SU-DHL-6 (cell line): ENCODE results near the gene TRAPPC8.

Experiments used
- H2AFZ ChIP-seq: fragments of 200-600 bp; sonication (generic); 2 replicates; pipeline ENCODE4 v1.6.1; 2014; ENCODE audit warnings: low read depth, mild to moderate bottlenecking, moderate library complexity, mixed read lengths, antibody characterized with exemption, low read length; ENCODE audit not compliant: severe bottlenecking
- H3F3A ChIP-seq: fragments of 200-600 bp; shearing (Covaris generic); 2 replicates; pipeline ENCODE4 v1.6.0; 2016; ENCODE audit warnings: antibody characterized with exemption, mild to moderate bottlenecking; ENCODE audit not compliant: insufficient read depth
- H3K27ac ChIP-seq: fragments of 200-600 bp; sonication (generic); 2 replicates; pipeline ENCODE4 v1.5.1; 2016; ENCODE audit warnings: low read depth, mild to moderate bottlenecking, low read length, moderate library complexity, mixed read lengths
- H3K27me3 ChIP-seq: fragments of 200-600 bp; sonication (generic), shearing (Covaris generic); 2 replicates; pipeline ENCODE4 v1.6.0; 2014; ENCODE audit warnings: mild to moderate bottlenecking, low read length
- H3K36me3 ChIP-seq: fragments of 200-600 bp; sonication (generic); 2 replicates; pipeline ENCODE4 v1.6.1; 2014; ENCODE audit warnings: mild to moderate bottlenecking, low read length, mixed read lengths
- H3K4me2 ChIP-seq: fragments of 300-600, 200-600 bp; shearing (Covaris generic), sonication (generic); 2 replicates; pipeline ENCODE4 v1.6.0; 2014; ENCODE audit warnings: low read length, low read depth, mild to moderate bottlenecking; ENCODE audit not compliant: poor library complexity, severe bottlenecking
- H3K4me3 ChIP-seq: fragments of 200-600 bp; sonication (generic); 2 replicates; pipeline ENCODE4 v1.5.1; 2014; ENCODE audit warnings: antibody characterized with exemption, low read length, mild to moderate bottlenecking, mixed read lengths; ENCODE audit not compliant: insufficient read depth, poor library complexity, severe bottlenecking
- H3K79me2 ChIP-seq: fragments of 200-600 bp; sonication (generic); 2 replicates; pipeline ENCODE4 v1.6.1; 2014; ENCODE audit warnings: mild to moderate bottlenecking, low read length, moderate library complexity; ENCODE audit not compliant: insufficient read depth
- H3K9ac ChIP-seq: fragments of 200-600 bp; sonication (generic); 2 replicates; pipeline ENCODE4 v1.7.0; 2014; ENCODE audit warnings: mild to moderate bottlenecking, low read length
- H3K9me2 ChIP-seq: fragments of 200-600 bp; sonication (generic); replicated peaks from 2 replicates; pipeline ENCODE4 v1.6.1; 2014; ENCODE audit warnings: low read length; ENCODE audit not compliant: insufficient read depth
- H3K9me3 ChIP-seq: fragments of 200-600 bp; sonication (generic); 2 replicates; pipeline ENCODE4 v1.6.1; 2014; ENCODE audit warnings: low read length, mixed read lengths; ENCODE audit not compliant: insufficient read depth
- H4K20me1 ChIP-seq: fragments of 200-600 bp; sonication (generic); 2 replicates; pipeline ENCODE4 v1.6.1; 2014; ENCODE audit warnings: low read depth, mild to moderate bottlenecking, antibody characterized with exemption, low read length, moderate library complexity, mixed read lengths
- EZH2phosphoT487 ChIP-seq: fragments of 200-600 bp; sonication (generic), shearing (Covaris generic); conservative IDR thresholded peaks from 2 replicates; pipeline ENCODE4 v1.6.1; 2018; ENCODE audit warnings: mild to moderate bottlenecking, antibody characterized with exemption, low read length, moderate library complexity, mixed read lengths
- TF ChIP-seq, protein P1 (sequence below): fragments of 200-600 bp; sonication (generic); IDR thresholded peaks from one replicate; pipeline ENCODE4 v1.5.1; 2017; ENCODE audit warnings: antibody characterized with exemption, mild to moderate bottlenecking, low read length, moderate library complexity; ENCODE audit not compliant: insufficient read depth, poor library complexity, severe bottlenecking

TRAPPC8 gene

DNA sequence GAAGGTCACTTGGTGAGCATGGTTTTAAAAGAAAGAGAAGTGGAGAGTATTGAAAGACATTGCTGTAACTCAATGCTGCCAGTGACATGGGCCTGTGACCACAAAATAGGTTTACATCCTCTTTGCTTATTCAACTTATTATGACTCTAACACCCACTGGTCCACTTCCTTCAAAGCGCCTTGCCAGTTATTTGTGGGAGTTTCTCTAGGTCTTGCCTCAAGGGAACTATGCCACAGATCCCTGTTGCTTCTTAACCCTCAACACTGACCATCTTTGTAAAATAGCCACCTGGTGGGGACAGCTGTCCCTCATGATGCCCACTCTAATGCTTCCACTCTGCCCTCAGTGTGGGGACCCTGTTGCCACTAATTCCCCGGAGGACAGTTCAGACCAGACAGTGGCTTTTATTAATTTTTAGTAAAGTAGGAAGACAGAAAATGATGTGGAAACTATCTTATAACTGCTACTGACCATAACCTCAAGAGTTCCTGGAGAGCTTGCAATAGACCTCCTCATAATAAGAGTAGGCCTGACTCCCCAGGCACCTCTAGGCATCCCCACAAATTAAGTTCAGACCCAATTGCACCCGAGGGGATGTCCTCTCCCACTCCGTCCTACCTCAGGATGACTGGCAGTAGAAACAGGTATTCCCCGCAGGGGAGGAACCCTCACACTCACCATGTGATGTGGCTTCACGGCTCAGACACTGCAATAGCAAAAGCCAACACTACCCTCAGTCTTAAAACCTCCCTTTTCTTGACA, 150.9 kb downstream of the TRAPPC8 start:
- Histone ChIP-seq H3K27ac (no peak overlapping the region), H3K27me3 (no peaks in the 10 kb centered on the region), H3K4me2 (no peak overlapping the region), H4K20me1 (no peaks in the 10 kb centered on the region), H3K79me2 (no peaks in the 10 kb centered on the region), H3F3A (no peaks in the 10 kb centered on the region), H3K9me3 (no peaks in the 10 kb centered on the region), H3K9ac (no peak overlapping the region), H3K4me3 (no peak overlapping the region), H3K36me3 (no peaks in the 10 kb centered on the region), H3K9me2 (no peaks in the 10 kb centered on the region), H2AFZ (no peak overlapping the region)
- TF ChIP-seq, protein P1, sequence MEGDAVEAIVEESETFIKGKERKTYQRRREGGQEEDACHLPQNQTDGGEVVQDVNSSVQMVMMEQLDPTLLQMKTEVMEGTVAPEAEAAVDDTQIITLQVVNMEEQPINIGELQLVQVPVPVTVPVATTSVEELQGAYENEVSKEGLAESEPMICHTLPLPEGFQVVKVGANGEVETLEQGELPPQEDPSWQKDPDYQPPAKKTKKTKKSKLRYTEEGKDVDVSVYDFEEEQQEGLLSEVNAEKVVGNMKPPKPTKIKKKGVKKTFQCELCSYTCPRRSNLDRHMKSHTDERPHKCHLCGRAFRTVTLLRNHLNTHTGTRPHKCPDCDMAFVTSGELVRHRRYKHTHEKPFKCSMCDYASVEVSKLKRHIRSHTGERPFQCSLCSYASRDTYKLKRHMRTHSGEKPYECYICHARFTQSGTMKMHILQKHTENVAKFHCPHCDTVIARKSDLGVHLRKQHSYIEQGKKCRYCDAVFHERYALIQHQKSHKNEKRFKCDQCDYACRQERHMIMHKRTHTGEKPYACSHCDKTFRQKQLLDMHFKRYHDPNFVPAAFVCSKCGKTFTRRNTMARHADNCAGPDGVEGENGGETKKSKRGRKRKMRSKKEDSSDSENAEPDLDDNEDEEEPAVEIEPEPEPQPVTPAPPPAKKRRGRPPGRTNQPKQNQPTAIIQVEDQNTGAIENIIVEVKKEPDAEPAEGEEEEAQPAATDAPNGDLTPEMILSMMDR = no peak
- no peak for TF ChIP-seq EZH2phosphoT487

DNA sequence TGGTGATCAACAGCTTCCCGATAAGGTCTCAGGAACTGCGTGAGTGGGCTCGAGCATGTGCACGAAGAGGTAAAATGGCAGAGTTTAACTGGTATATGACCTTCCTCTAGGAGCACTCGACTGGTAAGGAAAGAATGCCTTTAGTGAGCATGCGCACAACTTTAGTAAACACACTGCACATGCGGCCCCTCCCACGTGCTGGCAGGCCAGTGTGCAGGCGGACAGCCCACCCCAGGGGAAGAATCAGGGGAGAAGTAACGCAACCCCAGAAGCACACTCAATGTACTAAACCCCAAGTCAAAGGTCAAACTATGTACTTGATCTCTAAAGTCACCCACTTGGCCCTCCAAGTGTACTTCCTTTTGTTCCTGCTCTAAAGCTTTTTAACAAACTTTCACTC, 153.5 kb downstream of the TRAPPC8 start:
- Histone ChIP-seq H3K9me3 (no peaks in the 10 kb centered on the region), H2AFZ (no peak overlapping the region), H3F3A (no peaks in the 10 kb centered on the region), H3K27ac (no peak overlapping the region), H3K27me3 (no peaks in the 10 kb centered on the region), H3K4me3 (no peak overlapping the region), H3K9me2 (no peaks in the 10 kb centered on the region), H3K9ac (no peak overlapping the region), H3K36me3 (no peaks in the 10 kb centered on the region), H4K20me1 (no peaks in the 10 kb centered on the region), H3K79me2 (no peaks in the 10 kb centered on the region), H3K4me2 (no peak overlapping the region)
- TF ChIP-seq, protein P1 = no peak
- TF ChIP-seq EZH2phosphoT487 = no peak

DNA sequence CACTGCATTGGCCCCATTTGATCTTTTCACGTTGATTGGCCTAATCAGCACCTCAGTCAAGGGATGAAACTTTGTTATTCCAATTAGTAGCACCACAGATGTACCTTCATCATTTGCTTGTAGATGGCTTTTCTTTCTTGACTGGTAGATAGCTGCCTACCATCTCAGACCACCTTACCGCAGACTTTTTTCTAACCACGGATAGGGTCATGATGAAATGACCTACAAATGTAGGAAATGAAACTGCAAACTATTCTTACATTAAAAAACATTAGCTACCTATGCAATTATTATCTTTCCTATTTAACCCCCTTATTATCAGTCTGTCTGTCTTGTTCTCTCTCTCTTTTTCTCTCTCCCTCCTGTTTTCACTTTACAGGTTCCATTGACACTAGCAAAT, 159.9 kb downstream of the TRAPPC8 start:
- H3K36me3 ChIP-seq = no peaks in the 10 kb centered on the region
- no peaks in the 10 kb centered on the region for H4K20me1 ChIP-seq
- TF ChIP-seq, protein P1 = no peak
- no peak for TF ChIP-seq EZH2phosphoT487

More for the DNA sequence above, 159.9 kb downstream of the TRAPPC8 start:
- H2AFZ ChIP-seq = no peak overlapping the region
- no peak overlapping the region for H3K4me3 ChIP-seq
- H3K9ac ChIP-seq = no peak overlapping the region
- no peak overlapping the region for H3K4me2 ChIP-seq
- H3K9me2 ChIP-seq = no peaks in the 10 kb centered on the region
- H3K27ac ChIP-seq = no peak overlapping the region
- 0 out of 2 replicates have a peak, but pooled peaks cover 4% of the 10 kb centered on the region for H3K27me3 ChIP-seq
- no peaks in the 10 kb centered on the region for H3F3A ChIP-seq
- H3K9me3 ChIP-seq = peaks cover 23% of the 10 kb centered on the region
- H3K79me2 ChIP-seq = no peaks in the 10 kb centered on the region
